GM19372 (cell line): Measurements from ENCODE around the gene RSRP1.
"Not testable (repeated sequence)": the region's sequence is repeated elsewhere in the genome, so short reads cannot be mapped to it uniquely, and the experiment has no call there.

Experiments used
- ATAC-seq: cut with Tn5 transposase; IDR thresholded peaks from one replicate; pipeline ENCODE4 v1.9.1; 2021; ENCODE audit warnings: mild to moderate bottlenecking, low read depth, moderate library complexity; ENCODE audit not compliant: unreplicated experiment

RSRP1 gene, protein sequence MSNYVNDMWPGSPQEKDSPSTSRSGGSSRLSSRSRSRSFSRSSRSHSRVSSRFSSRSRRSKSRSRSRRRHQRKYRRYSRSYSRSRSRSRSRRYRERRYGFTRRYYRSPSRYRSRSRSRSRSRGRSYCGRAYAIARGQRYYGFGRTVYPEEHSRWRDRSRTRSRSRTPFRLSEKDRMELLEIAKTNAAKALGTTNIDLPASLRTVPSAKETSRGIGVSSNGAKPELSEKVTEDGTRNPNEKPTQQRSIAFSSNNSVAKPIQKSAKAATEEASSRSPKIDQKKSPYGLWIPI

DNA sequence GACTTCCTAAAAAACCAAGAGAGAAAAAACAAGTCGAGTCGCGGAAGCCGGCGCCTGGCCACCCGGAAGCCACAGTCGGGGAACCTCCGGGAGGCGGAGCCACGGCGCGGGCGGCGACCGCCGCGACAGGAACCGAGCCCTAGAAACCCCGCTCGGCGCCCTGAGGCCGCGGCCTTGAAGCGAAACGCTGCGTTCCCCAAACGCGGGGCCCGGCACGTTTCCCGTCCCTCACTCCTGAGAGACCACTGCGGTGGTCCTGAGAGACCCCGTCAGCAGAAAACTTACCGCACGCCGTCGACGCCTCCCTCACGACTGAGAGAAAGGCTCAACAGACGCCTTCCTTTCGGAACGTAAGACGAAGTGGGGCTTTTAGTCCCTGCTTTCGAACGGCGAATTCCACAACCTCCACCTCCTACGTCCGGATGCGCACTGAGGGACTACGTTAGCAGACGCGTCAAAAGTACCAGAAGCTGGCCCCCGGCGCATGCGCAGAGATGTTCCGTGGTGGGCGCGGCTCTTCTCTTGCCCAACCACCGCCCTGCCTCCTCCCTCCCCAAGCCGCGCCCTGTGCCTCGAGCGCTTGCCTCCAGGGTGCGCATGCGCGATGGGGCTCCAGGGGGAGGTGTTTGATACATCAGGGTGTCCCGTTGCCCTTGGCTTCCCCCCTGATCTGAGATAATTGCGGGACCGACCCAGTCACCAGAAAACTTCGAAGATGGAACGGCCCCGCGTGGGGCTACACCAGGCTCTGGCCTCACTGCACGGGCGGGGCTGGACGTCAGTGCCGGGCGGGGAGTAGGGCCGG lies at the start of gene RSRP1:
TSS of gene RSRP1 (minus strand) at position 431 of the 805 bp plus-strand sequence. CDS start 491 bp downstream, outside the sequence.
- ATAC-seq: peak; percentile 79

DNA sequence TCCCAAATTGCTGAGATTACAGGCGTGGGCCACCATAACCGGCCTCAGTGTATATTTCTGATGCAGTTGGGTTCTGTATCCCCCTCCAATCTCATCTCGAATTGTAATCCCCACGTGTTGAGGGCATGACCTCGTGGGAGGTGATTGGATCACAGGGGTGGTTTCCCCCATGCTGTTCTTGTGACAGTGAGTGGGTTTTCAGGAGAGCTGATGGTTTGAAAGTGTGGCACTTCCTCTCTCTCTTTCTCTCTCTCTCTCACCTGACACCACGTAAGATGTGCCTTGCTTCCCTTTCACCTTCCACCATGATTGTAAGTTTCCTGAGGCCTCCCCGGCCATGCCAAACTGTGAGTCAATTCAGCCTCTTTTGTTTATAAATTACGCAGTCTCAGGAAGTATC lies 49.2 kb upstream of the RSRP1 start:
- ATAC-seq: not testable (repeated sequence)

DNA sequence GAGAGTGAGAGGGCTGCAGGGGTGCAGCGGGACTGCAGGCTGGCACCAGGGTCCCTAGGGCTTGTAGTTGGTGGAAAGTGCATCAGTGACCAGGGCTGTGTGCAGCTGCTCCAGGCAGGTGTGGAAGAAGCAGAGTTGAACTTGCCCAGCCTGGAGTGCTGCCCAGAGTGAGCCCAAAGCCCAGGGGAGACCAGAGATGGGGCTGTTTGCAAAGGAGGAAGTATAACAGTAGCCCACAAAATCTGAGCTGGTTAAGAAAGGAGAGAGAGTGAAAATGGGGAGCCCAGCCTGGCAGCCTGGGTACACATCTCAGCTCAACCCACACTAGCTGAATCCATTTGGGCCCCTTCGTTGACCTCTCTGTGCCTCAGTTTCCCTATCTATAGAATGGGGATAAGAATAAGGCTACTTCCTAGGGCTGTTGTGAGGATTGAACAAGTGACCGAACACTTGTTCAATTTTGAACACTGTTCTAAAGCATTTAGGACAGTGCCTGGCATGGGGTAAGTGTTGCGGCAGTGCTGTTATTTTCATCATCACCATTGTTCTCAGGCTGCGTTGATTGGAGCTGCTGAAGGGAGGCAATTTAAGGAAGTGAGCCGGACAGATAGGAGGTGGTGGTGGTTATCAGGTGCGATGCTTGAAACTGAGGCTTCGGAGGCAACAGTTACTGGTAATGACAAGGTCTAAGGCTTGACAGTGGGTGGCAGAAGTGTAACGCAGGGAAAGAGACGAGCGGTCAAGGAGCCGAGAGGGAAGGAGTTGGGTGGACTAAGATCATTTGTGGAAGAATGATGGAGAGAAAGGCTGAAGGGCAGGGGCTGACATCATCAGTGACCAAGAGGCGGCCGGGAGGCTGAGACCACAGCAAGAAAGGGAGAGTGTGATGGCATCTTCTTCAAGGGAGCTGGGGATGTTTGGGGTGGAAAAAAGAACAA lies 47.9 kb upstream of the RSRP1 start:
- not testable (repeated sequence) for ATAC-seq

DNA sequence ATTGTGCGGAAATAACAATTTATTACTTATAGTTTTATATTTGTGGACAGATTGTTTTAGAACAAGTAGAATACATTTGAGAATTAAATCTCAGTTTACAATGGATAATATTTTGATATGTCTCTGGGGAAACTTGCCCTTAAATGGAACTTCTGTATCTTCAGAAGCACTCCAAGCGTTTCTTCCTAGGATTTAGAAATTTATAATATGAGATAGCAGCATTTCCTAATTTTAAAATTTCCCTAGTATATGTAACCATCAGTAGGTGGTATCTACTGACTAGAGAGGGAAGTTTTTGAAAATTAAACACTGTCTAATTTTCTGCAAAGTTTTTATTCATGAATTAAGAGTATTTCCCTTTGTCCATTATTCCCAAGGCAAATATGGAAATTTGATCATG lies 46.2 kb upstream of the RSRP1 start:
- ATAC-seq: not testable (repeated sequence)

DNA sequence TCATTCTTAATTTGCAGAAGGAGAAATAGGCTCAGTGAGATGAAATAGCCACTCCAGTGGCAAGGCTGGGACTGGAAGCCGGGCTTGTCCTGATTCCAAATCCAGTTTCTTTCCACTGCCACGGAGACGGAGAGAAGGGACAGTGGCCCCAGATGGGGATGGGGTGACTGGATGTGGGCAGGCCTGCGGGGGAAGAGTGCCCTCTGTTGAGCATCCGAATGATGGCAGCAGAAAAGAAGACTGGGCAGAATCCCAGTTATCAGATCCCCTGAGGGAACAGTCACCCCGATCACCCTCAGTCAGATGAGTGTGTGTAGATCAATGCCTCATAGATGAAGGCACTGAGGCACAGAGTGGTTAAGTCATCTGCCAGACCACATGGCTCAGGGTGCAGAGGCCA lies 42.8 kb upstream of the RSRP1 start:
- ATAC-seq: not testable (repeated sequence)

DNA sequence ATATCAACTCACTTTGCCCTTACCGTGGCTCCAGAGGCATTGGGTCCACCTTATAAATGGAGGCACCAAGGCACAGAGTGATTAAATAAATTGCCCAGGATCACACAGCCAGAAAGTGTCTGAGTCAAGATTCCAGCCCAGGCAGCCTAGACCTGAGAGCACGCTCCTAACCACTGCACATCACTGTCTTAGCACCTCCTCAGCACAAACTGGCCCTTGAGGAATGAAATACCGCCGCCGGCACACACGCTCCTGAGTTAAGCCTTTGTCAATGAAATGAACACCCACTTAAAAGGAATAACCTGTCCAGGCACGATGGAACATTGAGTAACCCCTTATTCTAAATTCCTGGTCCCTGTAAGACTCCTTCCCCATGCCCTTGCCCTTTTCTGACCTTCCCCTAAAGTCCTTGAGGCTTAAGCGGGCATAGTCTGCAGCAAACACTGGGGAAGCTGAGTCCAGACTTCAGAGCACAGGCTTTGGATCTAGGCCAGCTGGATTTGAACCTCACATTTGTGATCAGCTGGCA lies 41.4 kb upstream of the RSRP1 start:
- not testable (repeated sequence) for ATAC-seq

DNA sequence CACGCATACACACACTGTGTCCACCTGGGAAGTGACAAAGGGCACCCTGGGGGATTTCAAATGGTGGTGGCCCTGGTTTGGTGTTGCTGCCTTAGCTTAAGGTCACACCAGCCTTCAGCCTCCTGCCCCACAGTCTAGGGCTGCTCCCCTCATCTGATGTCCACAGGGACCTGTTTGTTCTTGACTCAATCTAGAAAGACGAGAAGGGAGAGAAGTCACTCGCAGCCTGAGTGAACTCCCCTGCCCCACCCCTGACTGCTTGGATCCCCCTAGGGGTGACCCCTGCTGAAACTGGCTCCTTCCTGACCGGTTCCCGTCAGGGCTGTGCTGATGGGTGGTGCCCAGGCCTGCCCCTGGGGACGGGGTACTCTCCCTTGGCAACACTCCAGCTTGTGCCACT lies 39.9 kb upstream of the RSRP1 start:
- ATAC-seq: not testable (repeated sequence)

DNA sequence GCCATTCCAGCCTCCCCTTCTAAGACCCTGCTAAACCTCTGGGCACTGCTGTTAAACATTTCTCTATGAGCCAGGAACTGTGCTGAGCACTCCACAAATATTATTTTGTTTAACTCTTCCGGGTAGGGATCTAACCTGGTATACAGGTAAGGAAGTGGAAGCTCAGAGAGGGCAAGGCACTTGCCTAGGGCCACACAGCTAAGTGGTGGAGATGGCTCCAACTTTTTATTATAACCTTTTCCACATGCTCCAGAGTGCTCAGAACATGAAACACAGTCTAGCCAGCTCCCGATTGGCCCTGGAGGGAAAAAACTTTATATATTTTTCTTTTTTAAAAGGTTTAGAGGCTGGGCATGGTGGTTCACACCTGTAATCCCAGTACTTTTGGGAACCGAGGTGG lies 38.6 kb upstream of the RSRP1 start:
- not testable (repeated sequence) for ATAC-seq

DNA sequence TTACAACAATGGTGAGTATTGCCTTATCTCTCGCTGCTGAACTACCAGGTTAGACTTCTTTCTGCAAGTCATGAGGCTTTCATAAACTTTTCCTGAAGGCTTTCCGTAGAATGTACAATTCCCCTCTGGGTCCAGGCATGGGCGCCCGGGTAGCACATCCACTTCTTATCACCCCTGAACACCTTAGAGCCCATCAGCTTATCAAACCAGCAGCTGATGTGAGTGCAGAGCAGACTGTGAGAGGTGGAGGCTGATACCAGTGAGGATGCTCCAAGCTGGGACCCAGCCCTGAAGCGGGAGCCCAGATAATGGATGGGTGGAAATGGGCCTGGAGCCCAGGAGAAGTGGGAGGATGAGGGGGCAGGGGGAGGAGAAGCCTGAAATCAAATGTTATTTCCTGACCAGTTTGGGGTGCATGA lies 32.4 kb upstream of the RSRP1 start:
- not testable (repeated sequence) for ATAC-seq

DNA sequence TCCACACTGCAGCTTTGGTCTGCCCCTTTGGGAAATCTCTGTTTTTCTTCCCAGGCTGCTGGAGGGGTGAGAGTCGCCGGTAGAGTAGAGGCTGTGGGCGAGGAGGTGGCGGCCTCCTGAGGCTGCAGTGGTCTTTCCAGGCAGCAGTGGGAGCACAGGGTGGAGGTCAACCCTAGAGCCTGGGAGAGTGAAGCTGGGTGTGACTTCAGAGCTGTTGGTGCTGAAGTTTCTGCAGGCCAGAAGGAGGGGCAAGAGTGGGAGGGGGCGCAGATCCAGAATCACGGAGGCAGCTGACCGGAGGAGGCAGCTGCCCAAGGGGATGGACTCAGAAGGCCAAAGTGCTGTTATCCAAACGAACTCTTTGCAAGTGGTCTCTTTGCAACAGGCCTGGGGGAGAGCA lies 31.5 kb upstream of the RSRP1 start:
- ATAC-seq: not testable (repeated sequence)

DNA sequence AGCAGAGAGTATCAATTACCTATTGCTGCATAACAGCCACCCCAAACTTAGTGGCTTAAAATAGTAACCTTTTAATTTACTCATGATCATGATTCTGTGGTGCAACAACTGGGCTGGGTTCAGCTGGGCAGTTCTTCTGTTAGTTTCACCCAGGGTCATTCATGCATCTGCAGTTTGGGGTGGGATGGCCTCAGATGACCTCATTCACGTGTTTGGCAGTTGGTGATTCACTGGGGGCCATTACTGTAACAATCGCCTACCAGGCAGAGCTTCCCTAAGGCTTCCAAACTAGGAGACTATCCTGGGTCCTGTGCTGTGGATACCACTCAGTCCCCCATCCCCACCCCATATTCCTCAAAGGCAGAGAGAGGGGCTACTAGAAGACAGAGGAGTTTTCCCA lies 31.1 kb upstream of the RSRP1 start:
- ATAC-seq: not testable (repeated sequence)

DNA sequence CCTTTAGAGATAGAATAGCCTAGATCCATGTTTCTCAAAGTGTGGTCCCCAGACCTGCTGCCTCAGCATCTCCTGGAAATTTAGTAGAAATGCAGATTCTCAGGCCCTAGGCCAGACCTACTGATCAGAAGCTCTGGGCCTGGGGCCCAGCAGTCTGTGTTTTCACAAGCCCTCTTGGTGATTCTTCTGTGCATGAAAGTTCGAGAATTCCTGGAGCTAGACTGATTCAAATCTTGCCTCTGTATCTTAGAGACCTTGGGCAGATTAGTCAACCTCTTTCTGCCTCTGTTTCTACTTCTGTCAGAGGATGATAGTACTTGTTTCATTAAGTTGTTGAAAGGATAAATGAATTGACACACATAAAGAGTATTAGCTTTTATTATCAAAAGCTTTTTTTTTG lies 30.0 kb upstream of the RSRP1 start:
- ATAC-seq: not testable (repeated sequence)

DNA sequence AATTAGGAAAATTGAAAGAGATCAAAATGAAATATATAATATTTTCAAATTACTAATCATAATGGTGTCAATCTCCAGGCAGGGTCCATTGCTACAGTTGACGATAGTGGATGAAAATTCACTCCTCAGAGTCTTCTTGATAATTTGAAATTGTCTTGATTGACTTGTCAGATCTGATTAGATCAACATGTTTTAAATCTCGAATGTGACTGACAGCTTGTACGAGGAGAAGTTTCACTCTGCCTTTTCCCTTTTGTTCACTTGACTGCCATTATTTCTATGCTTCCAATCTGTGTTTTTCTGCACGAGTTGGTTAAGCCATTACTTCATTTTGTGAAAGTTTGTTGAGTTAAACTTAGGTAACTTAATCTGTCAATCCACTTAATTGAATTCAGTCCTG lies 28.4 kb upstream of the RSRP1 start:
- not testable (repeated sequence) for ATAC-seq

DNA sequence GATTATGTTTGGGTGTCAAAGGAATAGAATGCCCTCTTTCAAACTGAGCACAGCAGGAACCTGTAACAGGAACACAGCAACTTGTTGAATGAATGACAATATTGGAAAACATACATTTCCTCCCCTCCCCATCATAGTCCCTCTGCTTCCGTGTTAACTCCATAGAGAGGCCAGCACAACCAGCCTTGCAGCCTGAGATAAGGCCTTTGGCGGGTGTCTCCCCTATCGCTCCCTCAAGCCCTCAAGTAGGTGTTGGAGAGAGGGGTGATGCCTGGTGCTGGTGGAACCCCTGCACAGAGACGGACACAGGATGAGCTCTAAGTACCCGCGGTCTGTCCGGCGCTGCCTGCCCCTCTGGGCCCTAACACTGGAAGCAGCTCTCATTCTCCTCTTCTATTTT lies 25.0 kb upstream of the RSRP1 start, which contains the start of gene RHD:
TSS of gene RHD (plus strand) at position 272 of the 400 bp plus-strand sequence. CDS start at position 311, 39 bp downstream.
- ATAC-seq: not testable (repeated sequence)

DNA sequence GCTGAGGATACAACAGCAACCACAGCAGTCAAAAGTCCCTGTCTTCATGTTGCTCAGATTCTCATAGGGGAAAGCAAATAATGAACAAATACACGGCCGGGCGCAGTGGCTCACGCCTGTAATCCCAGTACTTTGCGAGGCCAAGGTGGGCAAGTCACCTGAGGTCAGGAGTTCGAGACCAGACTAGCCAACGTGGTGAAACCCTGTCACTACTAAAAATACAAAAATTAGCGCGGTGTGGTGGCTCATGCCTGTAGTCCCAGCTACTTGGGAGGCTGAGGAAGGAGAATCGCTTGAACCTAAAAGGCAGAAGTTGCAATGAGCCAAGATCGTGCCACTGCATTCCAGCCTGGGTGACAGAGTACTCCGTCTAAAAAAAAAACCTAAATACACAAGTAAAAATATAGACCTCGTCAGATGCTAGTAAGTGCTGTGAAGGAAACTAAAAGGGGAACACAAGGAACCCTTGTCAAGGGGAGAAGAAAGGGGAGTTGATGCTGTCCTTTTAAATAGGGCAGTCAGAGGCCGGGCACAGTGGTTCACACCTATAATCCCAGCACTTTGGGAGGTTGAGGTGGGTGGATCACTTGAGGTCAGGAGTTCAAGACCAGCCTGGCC lies 21.0 kb upstream of the RSRP1 start:
- not testable (repeated sequence) for ATAC-seq

DNA sequence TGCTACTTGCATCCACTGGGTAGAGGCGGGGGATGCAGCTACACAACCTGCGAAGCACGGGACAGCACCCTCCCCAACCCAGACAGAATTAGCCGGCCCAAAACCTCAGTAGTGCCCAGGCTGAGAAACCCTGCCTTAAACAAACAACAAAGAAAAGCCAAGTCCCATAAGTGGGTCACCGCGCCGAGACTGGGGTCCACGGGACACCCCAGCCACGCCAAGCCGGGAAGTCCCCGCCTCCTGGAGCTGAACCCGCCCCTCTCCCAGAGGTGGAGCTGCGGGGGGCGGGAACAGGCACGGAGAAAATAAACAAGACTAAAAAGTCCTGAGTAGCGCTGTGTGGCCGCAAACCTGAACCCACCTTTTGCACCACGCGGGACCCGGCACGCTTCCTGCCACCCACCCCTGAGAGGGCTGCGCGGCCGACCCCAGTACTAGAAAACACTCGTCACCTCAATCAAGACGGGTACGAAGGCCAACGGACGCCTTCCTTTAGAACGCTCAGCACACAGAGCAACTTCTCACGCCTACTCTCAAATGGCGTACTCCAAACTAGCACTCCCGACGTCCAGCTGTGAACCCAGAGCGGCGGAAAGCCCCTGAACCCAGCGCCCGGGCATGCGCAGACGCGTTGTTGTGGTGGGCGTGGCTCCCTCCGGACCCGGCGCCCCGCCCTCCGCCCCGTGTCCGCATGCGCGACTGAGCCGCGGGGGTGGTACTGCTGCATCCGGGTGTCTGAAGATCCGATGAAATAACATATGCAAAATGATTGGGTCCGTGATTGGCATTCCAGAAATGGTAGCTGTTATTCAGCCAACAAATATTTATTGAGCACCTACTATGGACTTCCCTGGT lies 20.3 kb upstream of the RSRP1 start:
- ATAC-seq: peak; percentile 81

DNA sequence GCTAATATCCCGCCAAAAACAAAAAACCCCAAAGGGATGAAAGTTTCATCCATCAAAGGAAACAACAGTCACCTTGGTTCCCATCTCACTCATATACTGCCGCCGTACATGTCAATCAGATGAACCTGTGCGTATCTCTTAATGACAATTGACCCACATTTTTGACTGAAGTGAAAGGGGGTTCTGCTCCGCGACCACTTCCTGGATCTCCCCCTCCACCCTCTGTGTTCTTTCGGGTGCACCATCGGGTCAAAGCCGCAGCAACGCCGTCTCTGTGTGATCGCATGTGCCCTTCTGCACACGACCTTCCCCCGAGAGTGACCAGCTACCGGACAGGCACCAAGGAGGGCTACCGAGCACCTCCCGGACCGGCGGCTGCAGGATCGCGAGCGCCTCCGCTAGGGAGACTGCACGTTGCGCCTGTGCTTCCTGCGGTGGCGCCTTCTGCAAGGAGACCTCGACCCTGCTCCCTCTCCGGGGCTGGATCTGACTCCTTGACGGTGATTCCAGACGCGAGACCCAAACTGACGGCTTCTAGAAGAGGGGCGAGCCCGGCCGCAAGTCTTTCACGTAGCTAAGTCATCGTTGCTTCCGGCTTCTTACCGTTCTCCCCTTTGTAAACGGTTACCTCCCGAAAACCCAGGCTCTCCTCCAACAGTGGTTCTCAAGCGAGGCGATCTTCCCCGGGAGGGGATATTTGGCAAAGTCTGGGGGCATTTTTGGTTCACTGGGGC lies 19.5 kb upstream of the RSRP1 start:
- not testable (repeated sequence) for ATAC-seq

DNA sequence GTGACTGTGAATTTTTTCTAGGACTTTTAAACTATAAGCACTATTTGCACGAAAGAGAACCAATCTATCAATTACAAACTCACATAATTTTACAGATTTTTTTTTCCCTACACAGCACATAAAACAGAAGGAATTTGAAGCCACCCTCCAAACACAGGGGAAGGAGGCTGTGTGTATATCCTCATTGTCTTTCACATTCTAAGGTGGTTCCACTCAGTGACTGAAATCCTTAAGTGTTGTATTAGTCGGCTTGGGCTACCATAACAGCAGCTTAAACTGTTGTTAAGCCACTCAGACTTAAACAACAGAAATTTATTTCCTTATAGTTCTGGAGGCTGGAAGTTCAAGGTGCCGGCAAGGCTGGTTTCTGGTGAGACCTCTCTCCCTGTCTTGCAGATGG lies 13.1 kb upstream of the RSRP1 start:
- ATAC-seq: not testable (repeated sequence)
